Right lobe of liver (tissue), 6 donors: Measurements from ENCODE around the gene RASGRP1. TPM values are rescaled to one million over a fixed set of nuclear protein-coding genes. Genes with fewer than 3 reads are reported as not detected.

Experiments
- ATAC-seq, 4 donors: fragments of 200-7000 bp; cut with Tn5 transposase; one replicate each; pipeline ENCODE4 v1.9.1; 2020; ENCODE audit warnings: mild to moderate bottlenecking in 4 of 4, moderate library complexity in 4 of 4
- DNase-seq, 3 donors: peaks; one replicate each; pipeline ENCODE4 v3.0.0-alpha.2; 2020
- H3K27ac ChIP-seq, 3 donors: fragments of 200-600 bp; one replicate each; pipeline ENCODE4 v1.8.0; 2022
- H3K27me3 ChIP-seq, 2 donors: fragments of 200-600 bp; one replicate each; pipeline ENCODE4 v1.8.0; 2022
- H3K36me3 ChIP-seq, 4 donors: fragments of 200-600 bp; sonication (generic) in 1 of 4; one replicate each; pipeline versions ENCODE4 v1.5.1 to v1.8.0; 2017 to 2022; ENCODE audit warnings: control low read depth in 1 of 4
- H3K4me1 ChIP-seq, 4 donors: fragments of 200-600 bp; sonication (generic) in 1 of 4; one replicate each; pipeline versions ENCODE4 v1.5.1 to v1.8.0; 2017 to 2022; ENCODE audit warnings: control low read depth in 1 of 4
- H3K4me3 ChIP-seq, 3 donors: fragments of 200-600 bp; one replicate each; pipeline ENCODE4 v1.8.0; 2022
- H3K9me3 ChIP-seq, 4 donors: fragments of 200-600 bp; sonication (generic) in 1 of 4; one replicate each; pipeline versions ENCODE4 v1.5.1 to v1.8.0; 2017 to 2022; ENCODE audit warnings: control low read depth in 1 of 4
- CTCF ChIP-seq, 4 donors: fragments of 200-600 bp in 3 of 4; fragments of 450-650 bp in 1 of 4; IDR thresholded peaks; one replicate each; pipeline versions ENCODE4 v1.5.1 to v1.8.0; 2016 to 2022; ENCODE audit warnings: antibody characterized with exemption in 4 of 4, mild to moderate bottlenecking in 2 of 4
- POLR2A ChIP-seq: fragments of 450-650 bp; IDR thresholded peaks from one replicate; pipeline ENCODE4 v1.6.1; 2017; ENCODE audit warnings: antibody characterized with exemption, mild to moderate bottlenecking
- WGBS: methylation state at CpG from one replicate; pipeline ENCODE4 v1.1.6; 2018; ENCODE audit warnings: low coverage, low lambda C conversion rate; ENCODE audit not compliant: insufficient coverage; ENCODE audit errors: missing lambda C conversion rate; 5-methylcytosine and 5-hydroxymethylcytosine counted together
- intact Hi-C, 2 donors: fragments of 100-400 bp; cut with DNase I; formaldehyde crosslinking; loops; one replicate each; pipeline versions ENCODE4 v1.11.2 to v1.14.1; 2022
- total RNA-seq, 6 experiments: library from RNA; depleted of rRNA in 2 of 6; stranded (reverse); fragments of >200 nt in 2 of 6; fragmentation: NEBNext Ultra II Directional in 3 of 6; extraction: Animal tissue kit (Norgen Biotek cat#: 25700) in 3 of 6; gene quantifications; one replicate each; pipeline versions ENCODE4 v1.1.0 to v1.2.4, GENCODE V29; 2016 to 2023
- donor health status: DM: no; HTN: yes; CAD: no.
- donor health status: DM: no; HTN: no; CAD: no.
- donor health status: DM: no; HTN: no; CAD: no.
- donor health status: DM: no; HTN: yes; CAD: no.
- donor health status: DM: no; HTN: yes; CAD: no.

RASGRP1 gene
- total RNA-seq, 6 experiments from 2014 or later = 0.11 to 0.64 (median 0.32) TPM

- H3K4me1 ChIP-seq = no peaks in the 10 kb centered on the region
- H3K27me3 ChIP-seq = no peaks in the 10 kb centered on the region
- no peak overlapping the region for H3K27ac ChIP-seq
- ATAC-seq (no peak), DNase-seq (no peak)
- H3K36me3 ChIP-seq = no peaks in the 10 kb centered on the region
- no peak for TF ChIP-seq POLR2A
- no peak for TF ChIP-seq CTCF (IDR thresholded peaks at IDR 0.05)
- H3K9me3 ChIP-seq = no peaks in the 10 kb centered on the region
- intact Hi-C loops = no loop called here
- WGBS = 47% methylated on average over 5 of the region's 5 CpGs
- no peak overlapping the region for H3K4me3 ChIP-seq
These were observed 8.8 kb downstream of the RASGRP1 start for GRCh38 chr15:38555686-38556334.

GRCh38 chr15:38554354-38554753 lies 10.3 kb downstream of the RASGRP1 start:
- 52% methylated on average over 4 of the region's 4 CpGs for WGBS
- Histone ChIP-seq H3K4me1 (no peaks in the 10 kb centered on the region), H3K27me3 (no peaks in the 10 kb centered on the region), H3K27ac (no peak overlapping the region), H3K36me3 (no peaks in the 10 kb centered on the region), H3K4me3 (no peak overlapping the region), H3K9me3 (no peaks in the 10 kb centered on the region)
- ATAC-seq (no peak), DNase-seq (no peak)
- intact Hi-C loops = no loop called here
- TF ChIP-seq POLR2A (no peak), CTCF (IDR thresholded peaks at IDR 0.05) (no peak)

- DNase-seq (no peak), ATAC-seq (no peak)
- WGBS = 48% methylated on average over 4 of the region's 4 CpGs
- no peak overlapping the region for H3K4me3 ChIP-seq
- H3K4me1 ChIP-seq = no peaks in the 10 kb centered on the region
- TF ChIP-seq CTCF (IDR thresholded peaks at IDR 0.05) = no peak
- no peak for TF ChIP-seq POLR2A
- no peaks in the 10 kb centered on the region for H3K27me3 ChIP-seq
- no peak overlapping the region for H3K27ac ChIP-seq
- no peaks in the 10 kb centered on the region for H3K9me3 ChIP-seq
- intact Hi-C loops = no loop called here
- H3K36me3 ChIP-seq = no peaks in the 10 kb centered on the region
These were observed 11.5 kb downstream of the RASGRP1 start for GRCh38 chr15:38553071-38553470.

- no peak for ATAC-seq
These were observed 12.6 kb downstream of the RASGRP1 start for GRCh38 chr15:38551720-38552648.

More at GRCh38 chr15:38551720-38552648, 12.6 kb downstream of the RASGRP1 start:
- DNase-seq = no peak
- Histone ChIP-seq H3K4me1 (no peaks in the 10 kb centered on the region), H3K4me3 (no peak overlapping the region), H3K9me3 (no peaks in the 10 kb centered on the region), H3K36me3 (no peaks in the 10 kb centered on the region), H3K27ac (no peak overlapping the region), H3K27me3 (no peaks in the 10 kb centered on the region)
- intact Hi-C loops = no loop called here
- TF ChIP-seq POLR2A = no peak
- TF ChIP-seq CTCF (IDR thresholded peaks at IDR 0.05) = no peak
- 19% methylated on average over 7 of the region's 7 CpGs for WGBS
